Measurements from ENCODE around the gene PML. TPM values are rescaled to one million over a fixed set of nuclear protein-coding genes. Genes with fewer than 3 reads are reported as not detected.
A peak's percentile ranks its signal among the peaks of the same experiment; 100 is the strongest.

PML gene, protein sequence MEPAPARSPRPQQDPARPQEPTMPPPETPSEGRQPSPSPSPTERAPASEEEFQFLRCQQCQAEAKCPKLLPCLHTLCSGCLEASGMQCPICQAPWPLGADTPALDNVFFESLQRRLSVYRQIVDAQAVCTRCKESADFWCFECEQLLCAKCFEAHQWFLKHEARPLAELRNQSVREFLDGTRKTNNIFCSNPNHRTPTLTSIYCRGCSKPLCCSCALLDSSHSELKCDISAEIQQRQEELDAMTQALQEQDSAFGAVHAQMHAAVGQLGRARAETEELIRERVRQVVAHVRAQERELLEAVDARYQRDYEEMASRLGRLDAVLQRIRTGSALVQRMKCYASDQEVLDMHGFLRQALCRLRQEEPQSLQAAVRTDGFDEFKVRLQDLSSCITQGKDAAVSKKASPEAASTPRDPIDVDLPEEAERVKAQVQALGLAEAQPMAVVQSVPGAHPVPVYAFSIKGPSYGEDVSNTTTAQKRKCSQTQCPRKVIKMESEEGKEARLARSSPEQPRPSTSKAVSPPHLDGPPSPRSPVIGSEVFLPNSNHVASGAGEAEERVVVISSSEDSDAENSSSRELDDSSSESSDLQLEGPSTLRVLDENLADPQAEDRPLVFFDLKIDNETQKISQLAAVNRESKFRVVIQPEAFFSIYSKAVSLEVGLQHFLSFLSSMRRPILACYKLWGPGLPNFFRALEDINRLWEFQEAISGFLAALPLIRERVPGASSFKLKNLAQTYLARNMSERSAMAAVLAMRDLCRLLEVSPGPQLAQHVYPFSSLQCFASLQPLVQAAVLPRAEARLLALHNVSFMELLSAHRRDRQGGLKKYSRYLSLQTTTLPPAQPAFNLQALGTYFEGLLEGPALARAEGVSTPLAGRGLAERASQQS
- 10 to 100 TPM; 27.3 to 36.1 TPM for total RNA-seq

DNA sequence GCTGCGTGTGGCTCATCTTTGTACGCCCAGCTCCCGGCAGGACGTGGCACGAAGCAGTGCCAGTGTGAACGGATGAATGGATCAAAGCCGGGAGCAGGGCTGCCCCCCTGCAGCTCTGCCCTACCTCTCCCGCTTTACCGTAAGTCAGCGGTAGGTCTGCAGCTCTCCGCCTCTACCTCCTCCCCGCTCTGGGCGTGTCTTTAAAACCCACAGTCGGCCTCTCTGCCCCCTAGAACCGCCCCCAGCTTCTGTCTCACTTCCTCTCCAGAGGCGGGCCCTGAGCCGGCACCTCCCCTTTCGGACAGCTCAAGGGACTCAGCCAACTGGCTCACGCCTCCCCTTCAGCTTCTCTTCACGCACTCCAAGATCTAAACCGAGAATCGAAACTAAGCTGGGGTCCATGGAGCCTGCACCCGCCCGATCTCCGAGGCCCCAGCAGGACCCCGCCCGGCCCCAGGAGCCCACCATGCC lies at the start of gene PML:
TSS of gene PML (plus strand) at position 304 of the 471 bp plus-strand sequence. CDS start at position 401, 97 bp downstream.
- H3K4me1 ChIP-seq: peaks cover 0 to 87% of the 10 kb centered on the region in 2 donors
- peak within 1 kb of the TSS; percentile 93 to 97 for H3K27ac ChIP-seq
- DNase-seq (ENCODE audit: low spot score): peak; percentile 98

DNA sequence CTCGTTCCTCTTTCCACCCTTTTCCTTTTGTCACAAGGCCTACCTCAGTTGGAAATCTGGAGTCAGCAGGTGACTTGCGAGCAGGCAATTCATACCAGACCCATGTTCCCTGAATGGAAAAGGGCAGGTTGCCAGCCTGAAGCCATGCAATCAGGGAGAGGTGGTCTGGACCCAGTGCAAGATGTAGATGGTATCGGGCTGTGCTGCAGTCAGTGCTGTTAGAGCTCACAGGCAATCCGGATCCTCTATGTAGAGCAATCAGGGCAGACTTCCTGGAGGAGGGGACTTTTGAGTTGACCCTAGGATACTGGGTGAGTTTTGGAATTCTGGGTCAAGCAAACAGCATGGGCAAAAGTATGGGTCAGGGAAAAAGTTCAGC lies 49.4 kb upstream of the PML start:
- TF ChIP-seq, protein P1, sequence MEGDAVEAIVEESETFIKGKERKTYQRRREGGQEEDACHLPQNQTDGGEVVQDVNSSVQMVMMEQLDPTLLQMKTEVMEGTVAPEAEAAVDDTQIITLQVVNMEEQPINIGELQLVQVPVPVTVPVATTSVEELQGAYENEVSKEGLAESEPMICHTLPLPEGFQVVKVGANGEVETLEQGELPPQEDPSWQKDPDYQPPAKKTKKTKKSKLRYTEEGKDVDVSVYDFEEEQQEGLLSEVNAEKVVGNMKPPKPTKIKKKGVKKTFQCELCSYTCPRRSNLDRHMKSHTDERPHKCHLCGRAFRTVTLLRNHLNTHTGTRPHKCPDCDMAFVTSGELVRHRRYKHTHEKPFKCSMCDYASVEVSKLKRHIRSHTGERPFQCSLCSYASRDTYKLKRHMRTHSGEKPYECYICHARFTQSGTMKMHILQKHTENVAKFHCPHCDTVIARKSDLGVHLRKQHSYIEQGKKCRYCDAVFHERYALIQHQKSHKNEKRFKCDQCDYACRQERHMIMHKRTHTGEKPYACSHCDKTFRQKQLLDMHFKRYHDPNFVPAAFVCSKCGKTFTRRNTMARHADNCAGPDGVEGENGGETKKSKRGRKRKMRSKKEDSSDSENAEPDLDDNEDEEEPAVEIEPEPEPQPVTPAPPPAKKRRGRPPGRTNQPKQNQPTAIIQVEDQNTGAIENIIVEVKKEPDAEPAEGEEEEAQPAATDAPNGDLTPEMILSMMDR (IDR thresholded peaks at IDR 0.05): no peak
- Histone ChIP-seq H3K4me1 (peaks cover 0 to 31% of the 10 kb centered on the region in 2 donors), H3K4me3 (no peak overlapping the region), H3K27me3 (no peaks in the 10 kb centered on the region), H3K9me3 (no peaks in the 10 kb centered on the region), H3K36me3 (peaks cover 16% of the 10 kb centered on the region), H3K27ac (peak overlapping the region; percentile 24 to 56)
- no peak for DNase-seq (ENCODE audit: low spot score)

More for the DNA sequence above, at the start of gene PML:
- no peaks in the 10 kb centered on the region for H3K27me3 ChIP-seq
- H3K4me3 ChIP-seq: peak within 1 kb of the TSS; percentile 72 to 92
- H3K36me3 ChIP-seq: peaks cover 10% of the 10 kb centered on the region
- TF ChIP-seq, protein P1 (IDR thresholded peaks at IDR 0.05): peak in 1 of 2 donors; percentile 42
- no peaks in the 10 kb centered on the region for H3K9me3 ChIP-seq

DNA sequence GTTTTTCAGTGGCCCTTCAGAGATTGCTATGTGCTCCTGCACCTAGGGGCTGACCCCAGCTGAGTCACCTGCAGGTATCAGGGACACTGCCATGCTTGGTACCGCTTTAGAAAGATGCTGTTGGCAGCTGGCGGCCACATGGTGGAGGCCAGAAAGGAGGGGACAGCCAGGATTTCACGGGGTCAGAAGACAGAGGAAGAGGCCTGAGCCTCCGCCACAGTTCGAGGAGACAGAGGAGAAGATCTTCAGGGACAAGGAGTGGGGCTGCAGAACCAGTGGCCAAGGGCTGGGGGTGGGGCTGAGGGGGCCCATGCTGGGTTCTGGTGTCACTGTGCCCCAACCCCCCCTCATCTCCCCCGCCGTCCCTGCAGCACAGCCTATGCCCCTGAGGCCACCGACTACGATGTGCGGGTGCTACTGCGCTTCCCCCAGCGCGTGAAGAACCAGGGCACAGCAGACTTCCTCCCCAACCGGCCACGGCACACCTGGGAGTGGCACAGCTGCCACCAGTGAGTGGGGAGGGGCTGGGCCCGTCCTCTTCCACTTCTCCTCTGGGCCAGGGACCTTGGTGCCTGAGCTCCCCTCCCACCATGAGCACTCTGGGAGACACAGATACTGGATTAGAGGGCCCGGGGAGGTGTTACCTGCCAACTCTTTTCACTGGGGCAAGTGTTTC lies 48.3 kb upstream of the PML start:
- Histone ChIP-seq H3K4me3 (no peak overlapping the region), H3K27me3 (no peaks in the 10 kb centered on the region), H3K9me3 (no peaks in the 10 kb centered on the region), H3K36me3 (peaks cover 16% of the 10 kb centered on the region), H3K4me1 (peaks cover 0 to 30% of the 10 kb centered on the region in 2 donors), H3K27ac (no peak overlapping the region)
- DNase-seq (ENCODE audit: low spot score): no peak
- TF ChIP-seq, protein P1 (IDR thresholded peaks at IDR 0.05): no peak

GRCh38 chr15:73946795-73947370 lies 47.6 kb upstream of the PML start:
- no peak for DNase-seq (ENCODE audit: low spot score)
- Histone ChIP-seq H3K27ac (no peak overlapping the region), H3K27me3 (no peaks in the 10 kb centered on the region), H3K9me3 (no peaks in the 10 kb centered on the region), H3K4me1 (peaks cover 0 to 30% of the 10 kb centered on the region in 2 donors), H3K36me3 (peaks cover 16% of the 10 kb centered on the region), H3K4me3 (no peak overlapping the region)
- TF ChIP-seq, protein P1 (IDR thresholded peaks at IDR 0.05): no peak

- H3K4me3 ChIP-seq: no peak overlapping the region
- peaks cover 0 to 32% of the 10 kb centered on the region in 2 donors for H3K4me1 ChIP-seq
- TF ChIP-seq, protein P1 (IDR thresholded peaks at IDR 0.05): no peak
- peaks cover 16% of the 10 kb centered on the region for H3K36me3 ChIP-seq
- no peak for DNase-seq (ENCODE audit: low spot score)
- H3K9me3 ChIP-seq: no peaks in the 10 kb centered on the region
- no peaks in the 10 kb centered on the region for H3K27me3 ChIP-seq
- H3K27ac ChIP-seq: no peak overlapping the region
Observed at GRCh38 chr15:73947651-73948050, 46.9 kb upstream of the PML start.
